ENCODE measurements around the gene MCRS1.

The MCRS1 gene

DNA sequence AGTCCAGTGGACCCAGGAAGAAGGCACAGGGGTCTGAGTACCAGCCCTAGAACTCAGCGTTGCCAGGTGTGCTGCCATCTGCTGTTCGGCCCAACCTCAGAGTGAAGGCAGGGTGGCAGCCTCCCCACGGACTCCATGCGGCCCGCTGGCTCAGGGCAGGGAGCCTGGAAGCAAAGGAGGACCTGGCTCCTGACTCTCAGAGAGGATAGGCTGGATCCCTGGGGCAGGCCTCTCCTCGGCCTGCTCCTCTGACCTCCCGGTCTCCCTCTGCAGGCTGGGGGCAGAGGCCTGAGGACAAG lies 10.1 kb downstream of the MCRS1 start:
- DNase-seq (ENCODE audit: low spot score): no peak
- TF ChIP-seq, protein P1, sequence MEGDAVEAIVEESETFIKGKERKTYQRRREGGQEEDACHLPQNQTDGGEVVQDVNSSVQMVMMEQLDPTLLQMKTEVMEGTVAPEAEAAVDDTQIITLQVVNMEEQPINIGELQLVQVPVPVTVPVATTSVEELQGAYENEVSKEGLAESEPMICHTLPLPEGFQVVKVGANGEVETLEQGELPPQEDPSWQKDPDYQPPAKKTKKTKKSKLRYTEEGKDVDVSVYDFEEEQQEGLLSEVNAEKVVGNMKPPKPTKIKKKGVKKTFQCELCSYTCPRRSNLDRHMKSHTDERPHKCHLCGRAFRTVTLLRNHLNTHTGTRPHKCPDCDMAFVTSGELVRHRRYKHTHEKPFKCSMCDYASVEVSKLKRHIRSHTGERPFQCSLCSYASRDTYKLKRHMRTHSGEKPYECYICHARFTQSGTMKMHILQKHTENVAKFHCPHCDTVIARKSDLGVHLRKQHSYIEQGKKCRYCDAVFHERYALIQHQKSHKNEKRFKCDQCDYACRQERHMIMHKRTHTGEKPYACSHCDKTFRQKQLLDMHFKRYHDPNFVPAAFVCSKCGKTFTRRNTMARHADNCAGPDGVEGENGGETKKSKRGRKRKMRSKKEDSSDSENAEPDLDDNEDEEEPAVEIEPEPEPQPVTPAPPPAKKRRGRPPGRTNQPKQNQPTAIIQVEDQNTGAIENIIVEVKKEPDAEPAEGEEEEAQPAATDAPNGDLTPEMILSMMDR (IDR thresholded peaks at IDR 0.05; ENCODE audit: extremely low read depth, missing control alignments): no peak

DNA sequence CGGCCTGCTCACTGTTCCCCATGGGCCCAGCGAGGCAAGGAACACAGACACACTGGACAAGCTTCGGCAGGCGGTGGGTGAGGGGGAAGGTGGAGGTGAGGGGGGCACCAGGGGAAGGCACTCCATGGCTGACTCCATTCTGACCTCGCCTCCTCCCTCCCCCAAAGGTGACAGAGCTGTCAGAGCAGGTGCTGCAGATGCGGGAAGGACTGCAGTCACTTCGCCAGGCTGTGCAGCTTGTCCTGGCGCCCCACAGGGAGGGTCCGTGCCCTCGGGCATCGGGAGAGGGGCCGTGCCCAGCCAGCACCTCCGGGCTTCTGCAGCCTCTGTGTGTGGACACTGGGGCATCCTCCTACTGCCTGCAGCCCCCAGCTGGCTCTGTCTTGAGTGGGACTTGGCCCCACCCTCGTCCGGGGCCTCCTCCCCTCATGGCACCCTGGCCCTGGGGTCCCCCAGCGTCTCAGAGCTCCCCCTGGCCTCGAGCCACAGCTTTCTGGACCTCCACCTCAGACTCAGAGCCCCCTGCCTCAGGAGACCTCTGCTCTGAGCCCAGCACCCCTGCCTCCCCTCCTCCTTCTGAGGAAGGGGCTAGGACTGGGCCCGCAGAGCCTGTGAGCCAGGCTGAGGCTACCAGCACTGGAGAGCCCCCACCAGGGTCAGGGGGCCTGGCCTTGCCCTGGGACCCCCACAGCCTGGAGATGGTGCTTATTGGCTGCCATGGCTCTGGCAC lies 10.6 kb downstream of the MCRS1 start:
- TF ChIP-seq, protein P1 (IDR thresholded peaks at IDR 0.05; ENCODE audit: extremely low read depth, missing control alignments): no peak

DNA sequence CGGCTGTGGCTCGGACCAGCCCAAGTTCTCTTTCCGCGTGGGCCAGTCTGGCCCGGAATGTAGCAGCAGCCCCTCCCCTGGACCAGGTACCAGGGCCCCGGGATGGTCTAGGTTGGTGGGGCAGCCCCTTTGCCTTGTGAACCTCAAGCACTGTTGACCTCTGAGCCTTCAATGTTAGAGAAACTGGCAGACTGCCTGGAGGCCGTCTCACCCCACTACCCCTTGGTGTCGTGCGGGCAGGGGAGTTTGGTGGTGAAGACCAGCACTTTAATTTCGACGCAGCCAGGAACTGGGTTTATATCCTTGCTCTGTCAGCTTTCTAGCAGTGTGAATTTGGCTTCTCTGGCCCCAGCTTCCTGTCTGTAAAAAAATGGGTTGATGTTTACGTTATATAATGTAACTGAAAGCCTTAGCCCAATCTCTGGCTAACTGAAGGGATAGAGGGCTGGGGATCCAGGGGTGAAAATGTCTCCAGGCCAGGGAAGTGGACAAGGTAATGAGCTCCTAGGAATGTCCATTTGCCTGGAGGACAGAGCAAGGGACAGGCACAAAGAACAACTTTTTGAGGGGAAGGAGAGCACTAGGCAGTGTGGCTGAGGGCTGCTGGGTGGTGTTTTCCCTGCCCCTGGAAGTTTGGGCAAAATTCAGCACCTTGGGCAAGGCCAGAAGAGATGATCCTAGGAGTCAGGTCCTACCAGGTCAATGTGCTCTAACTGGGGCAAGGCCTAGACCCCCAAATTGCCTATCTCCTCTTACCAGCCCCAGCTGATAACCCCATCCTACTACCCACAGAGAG lies 11.4 kb downstream of the MCRS1 start:
- DNase-seq (ENCODE audit: low spot score): no peak
- TF ChIP-seq, protein P1 (IDR thresholded peaks at IDR 0.05; ENCODE audit: extremely low read depth, missing control alignments): no peak

More for the DNA sequence above, 10.6 kb downstream of the MCRS1 start:
- no peak for DNase-seq (ENCODE audit: low spot score)

DNA sequence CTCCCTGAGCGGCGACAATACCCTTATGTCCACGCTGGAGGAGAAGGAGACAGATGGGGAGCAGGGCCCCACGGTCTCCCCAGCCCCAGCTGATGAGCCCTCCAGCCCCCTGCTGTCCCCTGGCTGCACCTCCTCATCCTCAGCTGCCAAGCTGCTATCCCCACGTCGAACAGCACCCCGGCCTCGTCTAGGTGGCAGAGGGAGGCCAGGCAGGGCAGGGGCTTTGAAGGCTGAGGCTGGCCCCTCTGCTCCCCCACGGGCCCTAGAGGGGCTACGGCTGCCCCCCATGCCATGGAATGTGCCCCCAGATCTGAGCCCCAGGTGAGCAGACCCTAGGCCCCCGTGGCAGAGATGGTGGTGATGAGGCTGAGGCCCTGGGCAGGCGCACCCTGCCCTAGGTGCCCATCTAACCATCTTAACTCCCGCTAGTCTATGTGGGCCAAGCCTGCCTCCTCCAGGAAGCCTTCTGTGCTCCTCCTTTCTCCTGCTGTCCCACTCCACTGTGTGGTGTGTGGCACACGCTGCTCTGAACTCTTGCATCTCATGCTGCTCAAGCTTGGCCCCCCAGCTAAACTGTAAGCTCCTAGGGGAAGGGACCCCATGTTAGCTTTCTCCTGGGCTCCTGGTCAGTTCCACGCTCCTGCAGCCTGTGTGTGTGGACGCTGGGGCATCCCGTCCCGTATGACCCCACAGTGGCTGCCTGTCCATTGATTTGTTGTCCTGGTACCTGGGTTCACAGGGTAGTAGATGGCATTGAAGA lies 12.1 kb downstream of the MCRS1 start:
- no peak for DNase-seq (ENCODE audit: low spot score)
- TF ChIP-seq, protein P1 (IDR thresholded peaks at IDR 0.05; ENCODE audit: extremely low read depth, missing control alignments): no peak

DNA sequence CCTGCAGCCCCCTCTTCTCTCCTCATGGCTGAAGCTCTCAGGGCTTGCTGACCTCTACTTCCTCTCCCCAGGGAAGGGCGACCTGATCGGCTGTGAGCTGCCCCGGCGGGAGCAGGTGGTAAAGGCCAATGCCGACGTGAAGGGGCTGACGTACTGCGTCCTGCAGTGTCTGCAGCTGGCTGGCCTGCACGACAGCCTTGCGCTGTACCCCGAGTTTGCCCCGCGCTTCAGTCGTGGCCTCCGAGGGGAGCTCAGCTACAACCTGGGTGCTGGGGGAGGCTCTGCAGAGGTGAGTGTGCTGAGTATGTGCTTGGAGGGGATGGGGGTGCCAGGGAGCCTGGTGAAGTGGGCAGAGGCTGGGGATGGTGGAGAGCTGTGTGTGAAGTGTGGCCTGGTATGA lies 13.7 kb downstream of the MCRS1 start:
- no peak for DNase-seq (ENCODE audit: low spot score)
- TF ChIP-seq, protein P1 (IDR thresholded peaks at IDR 0.05; ENCODE audit: extremely low read depth, missing control alignments): no peak

DNA sequence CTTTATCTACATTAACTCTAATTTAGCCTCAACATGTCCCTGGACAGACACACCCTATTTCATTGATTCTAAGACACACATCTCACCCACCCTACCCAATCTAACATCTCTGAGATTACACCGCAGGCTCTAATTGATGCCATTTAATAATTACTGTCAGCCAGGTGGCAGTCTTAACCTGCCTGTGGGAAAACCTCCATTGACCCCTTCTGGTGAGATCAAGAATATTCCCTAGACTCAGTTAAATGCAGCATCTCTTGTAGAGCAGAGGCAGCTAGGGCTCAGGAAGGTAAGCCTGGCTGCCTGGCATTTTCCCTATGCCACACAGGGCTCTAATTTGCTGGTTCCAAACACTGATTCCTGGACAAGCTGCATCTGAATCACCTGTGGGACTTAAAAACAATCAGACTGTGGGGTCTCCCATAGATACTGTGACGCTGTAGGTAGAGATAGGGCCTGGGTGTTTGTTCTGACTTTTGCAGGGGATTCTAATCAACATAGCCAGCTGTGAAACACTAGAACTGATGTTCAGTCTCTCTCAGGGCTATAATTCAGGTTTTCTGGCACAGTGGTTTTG lies 14.3 kb downstream of the MCRS1 start:
- TF ChIP-seq, protein P1 (IDR thresholded peaks at IDR 0.05; ENCODE audit: extremely low read depth, missing control alignments): peak; percentile 32
- peak; percentile 76 for DNase-seq (ENCODE audit: low spot score)

Measured in GM20000 (cell line).